CD4-positive, alpha-beta T cell treated with Interleukin-4 for 1 hour (primary cell): ENCODE data around the gene WDR20.
"Not testable (repeated sequence)": the region's sequence is repeated elsewhere in the genome, so short reads cannot be mapped to it uniquely, and the experiment has no call there.

Source experiments
- DNase-seq, 2 donors: peaks; one replicate each; pipeline ENCODE4 v3.0.0-alpha.2; 2020 to 2022

The WDR20 gene

GRCh38 chr14:102172021-102172272, 32.2 kb downstream of the WDR20 start:
- DNase-seq, result not testable (repeated sequence)

GRCh38 chr14:102172721-102173120, 33.0 kb downstream of the WDR20 start:
- DNase-seq, result not testable (repeated sequence)

GRCh38 chr14:102177161-102177560, 37.5 kb downstream of the WDR20 start:
- DNase-seq, result no peak

- DNase-seq, result no peak
Measured at GRCh38 chr14:102178806-102179205, 39.1 kb downstream of the WDR20 start.

DNA sequence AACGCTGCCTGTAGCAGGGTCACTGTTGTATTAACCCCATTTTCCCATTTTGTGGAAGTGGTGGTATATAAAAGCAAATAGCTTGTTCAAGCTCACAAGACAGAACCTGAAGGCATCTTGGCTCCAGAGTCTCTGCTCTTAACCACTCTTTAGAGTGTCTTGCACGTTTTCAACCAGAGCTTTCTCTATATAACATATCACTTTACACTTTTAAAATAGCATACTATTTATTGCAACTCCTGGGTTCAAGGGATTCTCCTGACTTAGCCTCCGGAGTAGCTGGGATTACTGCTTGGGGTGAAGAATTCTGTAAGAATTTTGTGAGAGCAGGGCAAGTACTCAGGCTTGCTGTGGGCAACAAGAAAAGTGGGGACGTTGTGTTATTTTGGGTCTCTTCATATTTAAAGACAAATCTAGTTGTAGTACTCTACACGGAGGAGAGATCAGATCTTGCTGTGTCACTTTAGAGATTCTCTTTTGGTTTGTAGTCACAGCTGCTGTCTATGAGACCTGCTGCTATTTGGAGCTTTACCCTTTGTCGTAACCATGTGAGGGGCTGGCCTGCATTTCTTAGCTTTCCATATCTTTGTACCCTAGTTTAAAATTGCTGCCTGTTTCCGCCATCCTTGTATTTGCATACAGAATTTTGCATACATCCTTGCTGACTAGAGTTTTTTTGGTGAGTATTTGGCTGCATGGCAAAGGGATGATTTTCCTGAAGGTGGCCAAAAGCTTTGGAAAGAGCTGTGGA, 40.7 kb downstream of the WDR20 start:
- no peak for DNase-seq

GRCh38 chr14:102181187-102181586, 41.5 kb downstream of the WDR20 start:
- no peak for DNase-seq

DNA sequence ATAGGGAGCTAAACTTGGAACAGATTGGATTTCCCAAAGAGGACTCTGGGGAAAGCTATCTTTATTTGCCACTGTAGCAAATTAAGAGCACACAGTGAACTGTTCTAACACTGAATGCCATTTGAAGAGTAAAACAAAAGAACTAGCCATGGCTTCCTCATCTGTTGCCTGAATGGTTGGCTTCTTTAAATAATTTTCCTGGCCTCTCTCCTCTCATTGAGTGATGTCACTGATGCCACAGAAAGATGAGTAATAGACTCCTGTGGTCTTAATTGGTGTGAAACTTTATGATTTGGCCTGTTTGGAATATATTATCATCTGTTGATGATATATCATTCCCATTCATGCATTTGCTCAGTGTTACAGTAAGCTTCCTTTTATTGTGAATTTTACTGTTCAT, 42.5 kb downstream of the WDR20 start:
- no peak for DNase-seq

GRCh38 chr14:102182936-102183619, 43.4 kb downstream of the WDR20 start:
- DNase-seq, result no peak

- DNase-seq, result no peak
Measured at GRCh38 chr14:102183886-102184285, 44.2 kb downstream of the WDR20 start.

DNA sequence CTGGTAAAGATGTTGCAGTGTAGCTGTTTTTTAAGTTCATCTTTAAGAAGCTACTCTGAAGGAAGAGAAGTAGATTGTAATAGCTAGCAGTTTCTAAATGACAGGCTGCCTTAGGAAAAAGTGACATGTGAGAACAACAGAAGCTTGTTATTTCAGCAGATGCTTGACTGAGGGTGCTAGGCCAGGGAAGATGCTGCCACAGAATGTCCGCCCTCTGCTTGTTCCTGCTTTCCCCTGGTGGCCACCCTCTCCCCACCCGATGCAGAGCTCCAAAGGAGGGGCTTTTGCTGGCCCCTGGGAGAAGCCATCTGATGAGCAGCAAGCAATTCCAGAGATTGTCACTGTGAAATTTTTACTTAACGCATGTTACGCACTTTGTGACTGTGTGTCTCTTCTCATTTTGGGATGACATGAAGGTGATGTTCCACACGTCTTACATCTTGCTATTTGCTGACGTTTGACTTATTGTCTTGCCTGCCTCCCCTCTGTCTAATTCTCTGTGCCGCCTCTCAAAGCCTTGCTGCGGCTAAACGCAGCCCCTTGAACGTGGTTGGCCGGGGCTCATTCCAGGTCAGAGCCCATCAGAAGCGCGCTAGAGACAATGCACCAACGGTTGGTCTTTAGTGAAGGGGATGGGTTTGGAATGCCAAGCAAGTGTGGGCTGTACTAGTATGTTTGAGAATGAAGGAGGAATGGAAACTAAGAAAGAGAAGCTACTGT, 44.8 kb downstream of the WDR20 start:
- no peak for DNase-seq

DNA sequence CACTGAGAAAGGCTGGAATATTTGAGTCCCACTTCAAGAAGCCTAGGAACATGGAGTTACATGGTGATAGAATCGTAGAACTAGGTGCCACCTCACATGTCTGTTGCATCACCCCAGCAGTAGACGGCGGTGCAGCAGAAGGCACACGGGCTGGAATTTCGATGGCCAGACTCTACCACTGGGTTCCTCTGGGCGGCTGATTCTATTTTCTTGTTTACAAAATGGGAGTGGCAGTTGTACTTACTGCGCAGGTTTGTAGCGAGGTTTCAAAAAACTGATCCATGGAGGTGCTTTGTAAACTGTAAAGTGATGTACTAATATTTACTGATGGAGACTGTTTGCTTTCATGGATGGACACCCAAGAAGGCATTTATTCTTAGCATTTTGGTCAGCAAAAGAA, 45.7 kb downstream of the WDR20 start:
- no peak for DNase-seq

GRCh38 chr14:102187044-102187443, 47.3 kb downstream of the WDR20 start:
- no peak for DNase-seq

GRCh38 chr14:102187568-102188001, 47.9 kb downstream of the WDR20 start:
- no peak for DNase-seq

GRCh38 chr14:102188187-102188586, 48.5 kb downstream of the WDR20 start:
- no peak for DNase-seq

DNA sequence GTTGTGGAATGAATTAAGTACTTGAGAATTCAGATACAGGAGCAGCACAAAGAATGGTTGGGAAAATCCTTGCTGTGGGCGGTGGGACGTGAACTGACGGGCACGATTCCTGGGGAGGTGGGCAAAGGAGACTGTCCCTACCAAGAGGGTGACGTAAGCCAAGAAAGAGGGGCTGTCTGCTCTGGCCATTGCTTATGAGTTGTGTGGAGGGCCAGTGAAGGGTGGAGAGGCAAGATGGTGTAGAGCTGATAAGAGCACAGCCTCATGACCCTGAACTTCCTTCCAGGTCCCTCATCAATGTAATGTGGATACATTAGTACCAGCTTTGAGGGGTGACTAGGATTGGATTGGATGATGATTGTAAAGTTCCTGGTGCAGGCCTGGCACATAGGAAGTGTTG, 50.2 kb downstream of the WDR20 start:
- no peak for DNase-seq

- no peak for DNase-seq
Measured at GRCh38 chr14:102192840-102193502, 53.3 kb downstream of the WDR20 start.

- DNase-seq, result no peak
Measured at GRCh38 chr14:102194856-102195255, 55.2 kb downstream of the WDR20 start.

- DNase-seq, result no peak
Measured at GRCh38 chr14:102195446-102195845, 55.7 kb downstream of the WDR20 start.

GRCh38 chr14:102196039-102196901, 56.6 kb downstream of the WDR20 start:
- DNase-seq, result no peak

DNA sequence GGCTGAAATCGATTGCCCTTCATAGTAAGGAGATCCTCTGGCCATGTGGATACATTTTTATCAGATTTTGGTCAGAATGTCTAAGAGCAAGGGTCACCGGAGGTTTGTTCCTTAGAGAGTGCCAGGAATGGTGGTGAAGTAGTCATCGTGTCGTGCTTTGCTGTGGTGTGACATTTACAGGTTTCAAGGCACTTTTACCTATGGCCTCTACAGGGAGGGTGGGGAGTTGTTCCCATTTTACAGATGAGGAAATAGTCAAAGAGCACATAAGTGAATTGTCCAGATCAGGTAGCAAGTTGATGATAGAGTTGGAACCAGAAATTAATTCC, 57.2 kb downstream of the WDR20 start:
- no peak for DNase-seq

DNA sequence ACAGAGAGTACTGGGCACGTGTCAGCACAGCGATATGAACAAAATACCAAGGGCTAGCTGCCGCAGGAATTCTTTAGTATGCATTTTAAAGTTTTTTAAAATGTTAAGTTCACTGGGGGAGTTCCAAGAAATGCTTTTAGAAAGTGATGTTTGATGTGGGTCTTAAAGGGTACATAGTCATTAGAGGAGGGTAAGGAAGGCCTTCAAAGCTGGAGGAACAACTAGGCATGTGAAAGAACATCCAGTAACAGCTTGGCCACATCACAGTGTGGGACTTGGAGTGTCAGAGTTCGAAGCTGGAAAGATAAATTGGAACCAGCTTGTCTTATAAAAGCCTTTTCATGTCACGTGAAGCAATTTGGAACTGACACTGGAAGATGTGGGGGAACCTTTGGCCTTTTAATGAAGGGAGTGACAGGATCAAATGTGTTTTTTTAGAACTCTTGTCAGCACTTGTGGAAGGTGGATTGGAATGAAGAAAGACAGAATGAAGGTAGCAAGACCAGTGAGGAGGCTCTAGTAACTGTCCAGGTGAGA, 57.7 kb downstream of the WDR20 start:
- no peak for DNase-seq

- DNase-seq, result peak in 1 of 2 donors; percentile 32
Measured at GRCh38 chr14:102200690-102201352, 61.1 kb downstream of the WDR20 start.
